ENCODE measurements around the gene PCSK5.
A peak's percentile ranks its signal among the peaks of the same experiment; 100 is the strongest.
"Not testable (repeated sequence)": the region's sequence is repeated elsewhere in the genome, so short reads cannot be mapped to it uniquely, and the experiment has no call there.

Gene PCSK5

GRCh38 chr9:75963321-75963720 lies 72.8 kb downstream of the PCSK5 start:
- not testable (repeated sequence) for DNase-seq (ENCODE audit: low read depth in 2 of 2)

GRCh38 chr9:75964427-75964826 lies 74.0 kb downstream of the PCSK5 start:
- DNase-seq (ENCODE audit: low read depth in 2 of 2): no peak

- DNase-seq (ENCODE audit: low read depth in 2 of 2): no peak
These were observed 74.8 kb downstream of the PCSK5 start for GRCh38 chr9:75965231-75965630.

GRCh38 chr9:75967556-75967955 lies 77.1 kb downstream of the PCSK5 start:
- no peak for DNase-seq (ENCODE audit: low read depth in 2 of 2)

GRCh38 chr9:75974016-75974766 lies 83.7 kb downstream of the PCSK5 start:
- no peak for DNase-seq (ENCODE audit: low read depth in 2 of 2)

GRCh38 chr9:75975071-75975470 lies 84.6 kb downstream of the PCSK5 start:
- DNase-seq (ENCODE audit: low read depth in 2 of 2): no peak

GRCh38 chr9:75976549-75976948 lies 86.1 kb downstream of the PCSK5 start:
- no peak for DNase-seq (ENCODE audit: low read depth in 2 of 2)

- DNase-seq (ENCODE audit: low read depth in 2 of 2): no peak
These were observed 88.9 kb downstream of the PCSK5 start for GRCh38 chr9:75979362-75979761.

- no peak for DNase-seq (ENCODE audit: low read depth in 2 of 2)
These were observed 93.0 kb downstream of the PCSK5 start for GRCh38 chr9:75983319-75984045.

- DNase-seq (ENCODE audit: low read depth in 2 of 2): no peak
These were observed 95.0 kb downstream of the PCSK5 start for GRCh38 chr9:75985515-75985914.

GRCh38 chr9:75988663-75989062 lies 98.2 kb downstream of the PCSK5 start:
- DNase-seq (ENCODE audit: low read depth in 2 of 2): no peak

- DNase-seq (ENCODE audit: low read depth in 2 of 2): no peak
These were observed 99.7 kb downstream of the PCSK5 start for GRCh38 chr9:75990156-75990555.

- DNase-seq (ENCODE audit: low read depth in 2 of 2): no peak
These were observed 100.3 kb downstream of the PCSK5 start for GRCh38 chr9:75990576-75991304.

GRCh38 chr9:75992482-75993206 lies 102.2 kb downstream of the PCSK5 start:
- DNase-seq (ENCODE audit: low read depth in 2 of 2): no peak

GRCh38 chr9:75993434-75993833 lies 103.0 kb downstream of the PCSK5 start:
- peak; percentile 31 to 33 for DNase-seq (ENCODE audit: low read depth in 2 of 2)

GRCh38 chr9:75995066-75995465 lies 104.6 kb downstream of the PCSK5 start:
- DNase-seq (ENCODE audit: low read depth in 2 of 2): no peak

- DNase-seq (ENCODE audit: low read depth in 2 of 2): no peak
These were observed 106.3 kb downstream of the PCSK5 start for GRCh38 chr9:75996726-75997125.

- peak; percentile 45 to 55 for DNase-seq (ENCODE audit: low read depth in 2 of 2)
These were observed 106.7 kb downstream of the PCSK5 start for GRCh38 chr9:75997206-75997605.

- DNase-seq (ENCODE audit: low read depth in 2 of 2): no peak
These were observed 107.8 kb downstream of the PCSK5 start for GRCh38 chr9:75998096-75998780.

GRCh38 chr9:76001459-76001858 lies 111.0 kb downstream of the PCSK5 start:
- no peak for DNase-seq (ENCODE audit: low read depth in 2 of 2)

GRCh38 chr9:76003041-76003440 lies 112.6 kb downstream of the PCSK5 start:
- DNase-seq (ENCODE audit: low read depth in 2 of 2): no peak

All from fibroblast of skin of left biceps (primary cell).